AG04450 (cell line): ENCODE data around the gene MTA2. TPM values are rescaled to one million over a fixed set of nuclear protein-coding genes. Genes with fewer than 3 reads are reported as not detected.

ENCODE experiments used
- CTCF ChIA-PET: fragments of 300-600, 350-600 bp; formaldehyde crosslinking; extraction: SDS; loops from one replicate; lab custom pipeline; 2022; ENCODE audit warnings: antibody characterized with exemption, inconsistent platforms; lab: Charles Lee
- POLR2A ChIA-PET: fragments of 350-600 bp; formaldehyde crosslinking; extraction: SDS; loops from one replicate; lab custom pipeline; 2021; ENCODE audit warnings: antibody characterized with exemption, inconsistent platforms; lab: Yijun Ruan, JAX
- DNase-seq: peaks from one replicate; pipeline ENCODE4 v3.0.0-alpha.2; 2011; ENCODE audit warnings: low read depth, low spot score
- H3K27ac ChIP-seq: one replicate; pipeline ENCODE4 v1.5.1; 2012; ENCODE audit warnings: low read depth, low read length, control low read depth
- H3K27me3 ChIP-seq: one replicate; pipeline ENCODE4 v1.6.0; 2012; ENCODE audit warnings: low read length; ENCODE audit not compliant: control insufficient read depth, insufficient read depth
- H3K4me3 ChIP-seq: 2 replicates; pipeline ENCODE4 v1.5.1; 2011; ENCODE audit warnings: mild to moderate bottlenecking, low read depth, low read length, control low read depth
- H3K9me3 ChIP-seq: 2 replicates; pipeline ENCODE4 v1.5.1; 2012; ENCODE audit warnings: low read length; ENCODE audit not compliant: control insufficient read depth, insufficient read depth
- polyA plus RNA-seq: library from polyadenylated mRNA; depleted of rRNA; stranded (reverse); fragments of >200 nt; gene quantifications from 2 replicates; pipeline ENCODE4 v1.2.3, GENCODE V29; 2011
- TF ChIP-seq, protein P1 (sequence below): IDR thresholded peaks from 2 replicates; pipeline ENCODE4 v1.5.1; 2011; ENCODE audit warnings: low read depth, low read length, control low read depth, inconsistent platforms

MTA2 gene
- polyA plus RNA-seq, 1 experiment, result 22.9 TPM

DNA sequence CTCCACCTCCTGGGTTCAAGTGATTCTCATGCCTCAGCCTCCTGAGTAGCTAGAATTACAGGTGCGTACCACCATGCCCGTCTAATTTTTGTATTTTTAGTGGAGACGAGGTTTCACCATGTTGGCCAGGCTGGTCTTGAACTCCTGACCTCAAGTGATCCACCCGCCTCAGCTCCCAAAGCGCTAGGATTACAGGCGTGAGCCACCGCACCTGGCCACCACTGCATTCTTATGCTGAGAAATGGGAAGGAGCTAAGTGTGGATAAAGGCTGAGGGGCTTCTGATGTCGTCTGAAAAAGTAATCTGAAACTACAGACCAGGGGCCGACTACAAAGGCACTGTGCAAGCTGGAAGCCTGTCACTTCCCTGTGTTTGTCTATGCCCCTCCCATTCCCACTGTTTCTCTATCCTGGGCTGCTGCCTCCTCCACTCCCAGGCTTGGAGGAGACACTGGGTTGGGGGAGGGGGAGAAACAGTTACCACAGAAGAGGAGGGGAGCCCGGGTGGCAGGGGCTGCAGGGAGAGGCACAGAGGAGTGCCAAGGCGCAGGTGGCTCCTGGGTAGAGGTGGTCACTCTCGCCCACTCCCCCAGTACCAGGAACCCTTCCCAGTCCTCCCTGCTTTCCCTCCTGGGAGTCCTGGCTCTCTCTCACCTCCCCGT lies 2.9 kb upstream of the MTA2 start:
- Histone ChIP-seq H3K27ac (no peak overlapping the region), H3K4me3 (no peak overlapping the region), H3K27me3 (no peaks in the 10 kb centered on the region), H3K9me3 (peaks cover 2% of the 10 kb centered on the region; the same call in 1 of the 2 replicates)
- no peak for DNase-seq
- CTCF ChIA-PET, result interaction anchor here (1.0 to 1.6 kb wide), 2 partner anchors 8 to 180 kb away, joined by 3 to 4 read pairs; partner anchors contain the start of gene EML3
- TF ChIP-seq, protein P1, sequence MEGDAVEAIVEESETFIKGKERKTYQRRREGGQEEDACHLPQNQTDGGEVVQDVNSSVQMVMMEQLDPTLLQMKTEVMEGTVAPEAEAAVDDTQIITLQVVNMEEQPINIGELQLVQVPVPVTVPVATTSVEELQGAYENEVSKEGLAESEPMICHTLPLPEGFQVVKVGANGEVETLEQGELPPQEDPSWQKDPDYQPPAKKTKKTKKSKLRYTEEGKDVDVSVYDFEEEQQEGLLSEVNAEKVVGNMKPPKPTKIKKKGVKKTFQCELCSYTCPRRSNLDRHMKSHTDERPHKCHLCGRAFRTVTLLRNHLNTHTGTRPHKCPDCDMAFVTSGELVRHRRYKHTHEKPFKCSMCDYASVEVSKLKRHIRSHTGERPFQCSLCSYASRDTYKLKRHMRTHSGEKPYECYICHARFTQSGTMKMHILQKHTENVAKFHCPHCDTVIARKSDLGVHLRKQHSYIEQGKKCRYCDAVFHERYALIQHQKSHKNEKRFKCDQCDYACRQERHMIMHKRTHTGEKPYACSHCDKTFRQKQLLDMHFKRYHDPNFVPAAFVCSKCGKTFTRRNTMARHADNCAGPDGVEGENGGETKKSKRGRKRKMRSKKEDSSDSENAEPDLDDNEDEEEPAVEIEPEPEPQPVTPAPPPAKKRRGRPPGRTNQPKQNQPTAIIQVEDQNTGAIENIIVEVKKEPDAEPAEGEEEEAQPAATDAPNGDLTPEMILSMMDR, result no peak
- POLR2A ChIA-PET, result no interaction called here

DNA sequence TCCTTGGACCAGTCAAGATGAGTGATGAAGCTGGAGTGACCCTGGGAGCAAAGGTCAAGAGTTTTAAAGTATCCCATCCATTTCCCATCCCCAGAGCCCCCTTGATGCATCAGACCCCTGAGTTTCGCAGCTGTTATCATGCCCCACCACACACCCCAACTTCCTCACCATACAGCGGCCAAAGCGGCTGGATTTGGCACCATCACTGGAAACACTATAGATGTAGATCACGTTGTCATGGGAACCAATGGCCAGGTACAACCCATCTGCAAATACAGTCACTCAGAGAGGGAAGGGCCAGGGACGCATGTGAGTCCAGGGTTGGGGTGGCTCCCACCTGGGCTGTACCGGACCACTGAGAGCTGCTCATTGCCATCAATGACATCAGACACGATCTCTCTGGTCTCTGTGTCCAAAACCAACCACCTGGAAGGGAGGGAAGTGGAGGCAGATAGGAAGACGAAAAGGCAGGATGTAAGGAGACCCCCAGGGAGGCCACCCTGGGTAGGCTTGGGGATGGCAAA lies 2.2 kb upstream of the MTA2 start:
- ChIA-PET POLR2A (no interaction called here), CTCF (interaction anchor here (0.9 to 1.6 kb wide), 2 partner anchors 8 to 209 kb away, joined by 3 to 4 read pairs; partner anchors contain the start of gene EML3)
- Histone ChIP-seq H3K27me3 (no peaks in the 10 kb centered on the region), H3K27ac (no peak overlapping the region), H3K9me3 (peaks cover 2% of the 10 kb centered on the region; the same call in 1 of the 2 replicates), H3K4me3 (no peak overlapping the region)
- no peak for DNase-seq
- TF ChIP-seq, protein P1, result no peak

DNA sequence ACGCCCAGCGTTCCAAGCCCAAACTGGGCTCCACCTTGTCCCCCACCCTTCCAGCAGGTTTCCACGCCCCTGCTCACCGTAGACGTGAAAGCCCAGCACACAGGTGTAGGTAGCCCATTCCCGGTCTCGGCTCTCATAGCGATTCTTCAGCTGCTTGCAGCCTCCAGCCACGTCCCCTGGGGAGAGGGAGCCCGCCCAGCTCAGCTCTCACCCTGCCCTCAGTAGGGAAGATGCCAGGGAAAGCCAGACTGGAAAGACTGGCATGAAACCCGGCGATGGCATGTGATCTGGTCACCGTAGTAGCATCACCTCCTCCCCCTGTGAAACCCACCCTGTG lies 1.4 kb upstream of the MTA2 start:
- peaks cover 2% of the 10 kb centered on the region; the same call in 1 of the 2 replicates for H3K9me3 ChIP-seq
- TF ChIP-seq, protein P1, result no peak
- peak overlapping the region; percentile 80; the same call in 1 of the 2 replicates for H3K4me3 ChIP-seq
- no peak overlapping the region for H3K27ac ChIP-seq
- no peaks in the 10 kb centered on the region for H3K27me3 ChIP-seq
- no peak for DNase-seq
- ChIA-PET CTCF (interaction anchor here (0.9 to 1.6 kb wide), 2 partner anchors 9 to 208 kb away, joined by 3 to 4 read pairs; partner anchors contain the start of gene EML3), POLR2A (interaction anchor here (0.9 kb wide), 1 partner anchor 9 kb away, joined by 3 read pairs; no protein-coding TSS in a partner anchor)

DNA sequence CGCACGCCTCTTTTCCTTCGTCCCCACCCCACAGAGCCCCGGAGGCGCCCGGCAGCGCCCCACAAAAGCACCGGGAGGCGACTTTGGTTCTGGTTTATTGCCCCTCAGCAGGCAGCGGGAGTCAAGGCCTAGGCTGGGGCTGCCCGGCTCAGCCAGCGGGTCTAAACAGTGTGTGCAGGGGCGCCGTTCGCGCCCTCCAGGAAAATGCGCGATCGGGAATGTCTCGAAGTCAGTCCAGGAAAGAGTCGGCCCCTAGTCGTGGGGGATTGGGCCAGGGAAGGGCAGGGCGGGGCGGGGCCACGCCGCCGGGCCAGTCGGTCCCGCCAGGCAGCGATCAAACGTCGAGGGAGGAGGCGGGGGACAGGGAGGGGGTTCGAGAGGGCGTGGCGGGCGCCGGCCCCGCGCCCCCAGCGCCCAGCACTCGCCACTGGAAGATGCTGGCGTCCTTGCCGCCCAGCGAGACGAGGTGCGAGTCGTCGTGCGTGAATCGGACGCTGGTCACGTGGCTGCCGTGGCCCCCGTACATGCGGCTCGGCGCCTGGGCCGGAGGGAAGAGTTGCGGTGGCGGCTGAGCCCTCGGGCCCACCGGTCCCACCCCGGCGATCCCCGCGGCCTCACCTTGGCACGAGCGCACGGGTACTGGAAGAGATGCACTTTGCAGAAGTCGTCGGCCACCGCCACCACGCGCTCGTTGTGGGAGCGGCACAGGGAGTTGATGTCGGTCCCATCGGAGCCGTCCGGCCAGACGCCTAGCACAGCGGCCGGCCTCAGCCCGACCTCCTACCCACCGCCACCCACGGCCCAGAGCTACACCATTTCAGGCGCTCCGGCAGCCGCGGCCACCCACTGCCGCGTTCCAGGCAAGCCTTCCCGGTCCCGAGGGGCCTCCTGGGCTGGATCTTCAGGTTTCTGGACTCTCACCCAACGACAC lies 741 bp upstream of the MTA2 start:
- CTCF ChIA-PET, result interaction anchor here (0.7 to 2.1 kb wide), 3 partner anchors 9 to 207 kb away, joined by 3 to 10 read pairs (median 5); partner anchors contain the start of gene EEF1G
- TF ChIP-seq, protein P1, result no peak
- DNase-seq, result no peak

More for the DNA sequence above, 741 bp upstream of the MTA2 start:
- POLR2A ChIA-PET, result interaction anchor here (0.5 to 1.9 kb wide), 14 partner anchors 9 to 239 kb away, joined by 3 to 38 read pairs (median 5); partner anchors contain the start of genes B3GAT3, C11orf98, CSKMT and EEF1G
- Histone ChIP-seq H3K27ac (peak overlapping the region; percentile 78), H3K4me3 (peak overlapping the region; percentile 80), H3K9me3 (peaks cover 2% of the 10 kb centered on the region; the same call in 1 of the 2 replicates), H3K27me3 (no peaks in the 10 kb centered on the region)
